ENCODE measurements around the gene FRMD5. TPM values are rescaled to one million over a fixed set of nuclear protein-coding genes. Genes with fewer than 3 reads are reported as not detected.

The FRMD5 gene
- total RNA-seq, 1 experiment from 2014 or later = 17.4 TPM

- intact Hi-C loops (cut with micrococcal nuclease; ENCODE audit: unreplicated experiment) = no loop called here
- Mint-ChIP-seq H3K4me1 (ENCODE audit: low read depth, unreplicated experiment) (no peaks in the 10 kb centered on the region), H3K27ac (ENCODE audit: unreplicated experiment) (no peak overlapping the region), H3K36me3 (ENCODE audit: insufficient read depth, unreplicated experiment) (no peaks in the 10 kb centered on the region), H3K9me3 (ENCODE audit: unreplicated experiment) (no peaks in the 10 kb centered on the region), H3K4me3 (ENCODE audit: unreplicated experiment) (no peak overlapping the region), H3K27me3 (ENCODE audit: insufficient read depth, unreplicated experiment) (no peaks in the 10 kb centered on the region)
- ChIA-PET POLR2A (no interaction called here), CTCF (no interaction called here)
- Histone ChIP-seq H3K9me3 (no peaks in the 10 kb centered on the region), H3K4me1 (no peaks in the 10 kb centered on the region), H3K27me3 (replicated peaks; ENCODE audit: control insufficient read depth, insufficient read depth, low read length) (no peaks in the 10 kb centered on the region), H3K4me3 (ENCODE audit: low read depth, low read length) (no peak overlapping the region), H3K36me3 (ENCODE audit: control insufficient read depth, insufficient read depth, low read length) (no peaks in the 10 kb centered on the region)
- DNase-seq = no peak
- BruUV-seq (replicated peaks) = no TSS peak
- TF ChIP-seq CTCF (IDR thresholded peaks at IDR 0.05; ENCODE audit: insufficient read depth in 1 of 2, low read depth in 1 of 2, low read length in 1 of 2, severe bottlenecking in 1 of 2, unreplicated experiment in 1 of 2) = no peak
These were observed 251.6 kb downstream of the FRMD5 start for GRCh38 chr15:43943511-43943910.

- Mint-ChIP-seq H3K4me1 (ENCODE audit: low read depth, unreplicated experiment) (no peaks in the 10 kb centered on the region), H3K4me3 (ENCODE audit: unreplicated experiment) (no peak overlapping the region), H3K9me3 (ENCODE audit: unreplicated experiment) (no peaks in the 10 kb centered on the region), H3K36me3 (ENCODE audit: insufficient read depth, unreplicated experiment) (no peaks in the 10 kb centered on the region), H3K27ac (ENCODE audit: unreplicated experiment) (no peak overlapping the region), H3K27me3 (ENCODE audit: insufficient read depth, unreplicated experiment) (no peaks in the 10 kb centered on the region)
- no peak for DNase-seq
- no peaks in the 10 kb centered on the region for H3K27me3 ChIP-seq (replicated peaks; ENCODE audit: control insufficient read depth, insufficient read depth, low read length)
- no peak overlapping the region for H3K4me3 ChIP-seq (ENCODE audit: low read depth, low read length)
- intact Hi-C loops (cut with micrococcal nuclease; ENCODE audit: unreplicated experiment) = no loop called here
- POLR2A ChIA-PET = no interaction called here
- no peak for TF ChIP-seq CTCF (IDR thresholded peaks at IDR 0.05; ENCODE audit: insufficient read depth in 1 of 2, low read depth in 1 of 2, low read length in 1 of 2, severe bottlenecking in 1 of 2, unreplicated experiment in 1 of 2)
- H3K4me1 ChIP-seq = no peaks in the 10 kb centered on the region
- no peaks in the 10 kb centered on the region for H3K36me3 ChIP-seq (ENCODE audit: control insufficient read depth, insufficient read depth, low read length)
- no peaks in the 10 kb centered on the region for H3K9me3 ChIP-seq
- BruUV-seq (replicated peaks) = no TSS peak
- CTCF ChIA-PET = no interaction called here
These were observed 252.9 kb downstream of the FRMD5 start for GRCh38 chr15:43942194-43942593.

GRCh38 chr15:43941555-43941954 lies 253.5 kb downstream of the FRMD5 start:
- H3K36me3 ChIP-seq (ENCODE audit: control insufficient read depth, insufficient read depth, low read length) = no peaks in the 10 kb centered on the region
- H3K4me3 Mint-ChIP-seq (ENCODE audit: unreplicated experiment) = no peak overlapping the region
- DNase-seq = no peak
- H3K27me3 ChIP-seq (replicated peaks; ENCODE audit: control insufficient read depth, insufficient read depth, low read length) = no peaks in the 10 kb centered on the region
- no peaks in the 10 kb centered on the region for H3K4me1 Mint-ChIP-seq (ENCODE audit: low read depth, unreplicated experiment)
- POLR2A ChIA-PET = no interaction called here
- TF ChIP-seq CTCF (IDR thresholded peaks at IDR 0.05; ENCODE audit: insufficient read depth in 1 of 2, low read depth in 1 of 2, low read length in 1 of 2, severe bottlenecking in 1 of 2, unreplicated experiment in 1 of 2) = no peak
- no peak overlapping the region for H3K4me3 ChIP-seq (ENCODE audit: low read depth, low read length)
- intact Hi-C loops (cut with micrococcal nuclease; ENCODE audit: unreplicated experiment) = loop anchor here (1.0 kb wide), 1 partner anchor 125 kb away; no protein-coding TSS in a partner anchor
- H3K9me3 ChIP-seq = no peaks in the 10 kb centered on the region
- no peaks in the 10 kb centered on the region for H3K36me3 Mint-ChIP-seq (ENCODE audit: insufficient read depth, unreplicated experiment)
- CTCF ChIA-PET = no interaction called here
- no TSS peak for BruUV-seq (replicated peaks)
- H3K27ac Mint-ChIP-seq (ENCODE audit: unreplicated experiment) = no peak overlapping the region
- no peaks in the 10 kb centered on the region for H3K4me1 ChIP-seq
- no peaks in the 10 kb centered on the region for H3K9me3 Mint-ChIP-seq (ENCODE audit: unreplicated experiment)
- H3K27me3 Mint-ChIP-seq (ENCODE audit: insufficient read depth, unreplicated experiment) = no peaks in the 10 kb centered on the region
